H1 (cell line): ENCODE measurements around the gene TMEM114. TPM values are rescaled to one million over a fixed set of nuclear protein-coding genes. Genes with fewer than 3 reads are reported as not detected.

Experiments
- BACH1 ChIP-seq: IDR thresholded peaks from 2 replicates; pipeline ENCODE4 v1.6.1; 2012; ENCODE audit warnings: low read length, improper control_type of control experiment
- CBX5 ChIP-seq: fragments of 300-800, 300-1000 bp; sonication (generic); IDR thresholded peaks from 2 replicates; pipeline ENCODE4 v1.7.1; 2016; ENCODE audit warnings: antibody characterized with exemption, low read length, low read depth
- CBX8 ChIP-seq: fragments of 300-800, 300-1000 bp; sonication (generic); IDR thresholded peaks from 2 replicates; pipeline ENCODE4 v1.7.1; 2016; ENCODE audit warnings: low read depth, low read length, borderline replicate concordance
- GABPA ChIP-seq: IDR thresholded peaks from 2 replicates; pipeline ENCODE4 v1.6.1; 2011; ENCODE audit warnings: mild to moderate bottlenecking, low read length, moderate library complexity, borderline replicate concordance; ENCODE audit not compliant: insufficient read depth
- HDAC2 ChIP-seq, 2 experiments: fragments of 300-600 bp in 1 of 2; sonication (generic) in 1 of 2; IDR thresholded peaks; 2 replicates each; pipeline ENCODE4 v1.6.1; 2011 to 2012; ENCODE audit warnings: low read depth in 2 of 2, low read length in 2 of 2, mild to moderate bottlenecking in 2 of 2, moderate library complexity in 2 of 2, borderline replicate concordance in 1 of 2, inconsistent platforms in 1 of 2
- KDM1A ChIP-seq: fragments of 200-600, 300-600 bp; sonication (generic); IDR thresholded peaks from 2 replicates; pipeline ENCODE4 v1.7.1; 2016; ENCODE audit warnings: mild to moderate bottlenecking, low read length, borderline replicate concordance
- MAFK ChIP-seq: IDR thresholded peaks from 2 replicates; pipeline ENCODE4 v1.6.1; 2012; ENCODE audit warnings: low read depth, mild to moderate bottlenecking, improper control_type of control experiment, low read length
- RBBP5 ChIP-seq: IDR thresholded peaks from 2 replicates; pipeline ENCODE4 v1.7.1; 2012; ENCODE audit warnings: low read depth, mild to moderate bottlenecking, inconsistent platforms, low read length, moderate library complexity, borderline replicate concordance
- RXRA ChIP-seq: IDR thresholded peaks from 2 replicates; pipeline ENCODE4 v1.6.1; 2011; ENCODE audit warnings: low read depth, mild to moderate bottlenecking, low read length, moderate library complexity; ENCODE audit not compliant: insufficient read depth
- TAF7 ChIP-seq: optimal IDR thresholded peaks from 2 replicates; pipeline ENCODE3; 2011; ENCODE audit warnings: low read depth, mild to moderate bottlenecking, inconsistent platforms, low read length, moderate library complexity, borderline replicate concordance
- TBP ChIP-seq: IDR thresholded peaks from 2 replicates; pipeline ENCODE4 v1.6.1; 2011; ENCODE audit warnings: low read depth, low read length, improper control_type of control experiment
- YY1 ChIP-seq: IDR thresholded peaks from 2 replicates; pipeline ENCODE4 v1.6.1; 2011; ENCODE audit warnings: low read depth, mild to moderate bottlenecking, low read length
- polyA plus RNA-seq, 7 experiments: library from polyadenylated mRNA; depleted of rRNA in 3 of 7; stranded (reverse) in 5 of 7; unstranded in 2 of 7; fragments of >200 nt in 5 of 7; fragments of 200-250 nt in 2 of 7; gene quantifications; 1 replicate in 5 of 7; 2 replicates in 1 of 7; 4 replicates in 1 of 7; pipeline versions ENCODE4 v1.2.1 to v1.2.3, GENCODE V29; 2011 to 2013; ENCODE audit warnings: missing spikeins in 2 of 7, mixed read lengths in 2 of 7
- total RNA-seq: library from RNA; stranded (reverse); fragmentation: NEBNext Ultra II Directional; extraction: Animal tissue kit (Norgen Biotek cat#: 25700); gene quantifications from 2 replicates; pipeline ENCODE4 v1.2.1, GENCODE V29; 2021
- TF ChIP-seq, protein P1 (sequence below): IDR thresholded peaks from 2 replicates; pipeline ENCODE4 v1.6.1; 2012; ENCODE audit warnings: inconsistent platforms
- TF ChIP-seq, protein P2 (sequence below): IDR thresholded peaks from 2 replicates; pipeline ENCODE4 v1.6.1; 2011; ENCODE audit warnings: low read depth, mild to moderate bottlenecking, low read length; ENCODE audit not compliant: insufficient read depth
- TF ChIP-seq, protein P3 (sequence below): IDR thresholded peaks from 2 replicates; pipeline ENCODE4 v1.6.1; 2012; ENCODE audit warnings: low read length, inconsistent platforms
- TF ChIP-seq, protein P4 (sequence below): IDR thresholded peaks from 2 replicates; pipeline ENCODE4 v1.6.1; 2012; ENCODE audit warnings: inconsistent platforms
- TF ChIP-seq, protein P5 (sequence below): IDR thresholded peaks from 2 replicates; pipeline ENCODE4 v1.6.1; 2011; ENCODE audit warnings: low read length, improper control_type of control experiment

Gene TMEM114
- total and polyA plus RNA-seq, 2 of the 8 experiments (the other 6 are each of a cell fraction or from before 2014, with no cell fraction given), result 1.6 to 2.9 TPM

DNA sequence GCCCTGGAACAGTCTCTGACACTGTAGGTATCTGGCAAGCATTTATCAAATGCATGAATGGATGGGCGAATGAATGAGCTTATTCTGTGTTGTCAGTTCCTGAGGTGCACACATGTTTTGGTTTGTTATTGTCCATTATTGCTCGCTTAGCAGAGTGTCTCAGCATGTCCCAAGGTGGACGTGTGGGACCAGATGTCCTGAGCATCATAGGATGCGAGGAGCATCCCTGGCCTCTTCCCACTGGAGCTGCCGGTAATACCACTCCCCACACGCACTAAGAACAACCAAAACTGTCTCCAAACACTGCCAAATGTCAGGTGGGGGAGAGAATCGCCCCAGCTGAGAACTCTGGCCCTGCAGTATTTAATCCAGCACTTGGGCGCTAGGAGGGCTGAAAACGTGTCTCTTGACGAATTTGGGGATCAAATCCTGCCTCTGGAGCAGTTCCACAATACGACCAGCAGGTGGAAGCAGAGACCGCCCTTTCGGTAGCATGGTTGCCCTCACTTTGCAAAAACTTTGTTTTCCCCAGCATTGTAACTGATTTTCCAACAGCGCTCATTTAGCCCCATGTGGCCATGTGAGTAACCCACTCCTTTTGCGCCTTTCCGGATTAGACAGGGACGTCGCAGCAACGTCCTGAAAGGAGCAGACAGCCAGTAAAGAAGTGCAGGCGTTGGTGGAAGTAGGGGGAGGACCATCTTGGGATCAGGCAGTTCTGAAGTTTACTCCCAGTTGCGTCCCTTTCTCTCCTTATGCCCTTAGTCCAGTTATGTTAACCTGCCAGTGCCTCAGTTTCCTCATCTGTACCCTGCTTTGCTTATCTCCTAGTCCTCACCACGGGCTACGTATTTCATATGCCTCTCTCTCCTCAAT lies 22.7 kb downstream of the TMEM114 start (continued):
- TF ChIP-seq CBX5, result no peak
- TF ChIP-seq, protein P1, sequence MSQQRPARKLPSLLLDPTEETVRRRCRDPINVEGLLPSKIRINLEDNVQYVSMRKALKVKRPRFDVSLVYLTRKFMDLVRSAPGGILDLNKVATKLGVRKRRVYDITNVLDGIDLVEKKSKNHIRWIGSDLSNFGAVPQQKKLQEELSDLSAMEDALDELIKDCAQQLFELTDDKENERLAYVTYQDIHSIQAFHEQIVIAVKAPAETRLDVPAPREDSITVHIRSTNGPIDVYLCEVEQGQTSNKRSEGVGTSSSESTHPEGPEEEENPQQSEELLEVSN, result no peak
- no peak for TF ChIP-seq HDAC2 (IDR thresholded peaks at IDR 0.05; ENCODE audit: borderline replicate concordance in 1 of 2, low read depth in 2 of 2, low read length in 2 of 2)
- TF ChIP-seq CBX8, result no peak
- no peak for TF ChIP-seq RXRA
- TF ChIP-seq KDM1A, result no peak
- no peak for TF ChIP-seq TBP
- TF ChIP-seq BACH1, result no peak
- TF ChIP-seq TAF7, result peak; percentile 80
- TF ChIP-seq, protein P2, sequence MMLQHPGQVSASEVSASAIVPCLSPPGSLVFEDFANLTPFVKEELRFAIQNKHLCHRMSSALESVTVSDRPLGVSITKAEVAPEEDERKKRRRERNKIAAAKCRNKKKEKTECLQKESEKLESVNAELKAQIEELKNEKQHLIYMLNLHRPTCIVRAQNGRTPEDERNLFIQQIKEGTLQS, result 0 out of 2 replicates have a peak, but pooled peaks have one; percentile 28
- no peak for TF ChIP-seq RBBP5
- TF ChIP-seq, protein P3, sequence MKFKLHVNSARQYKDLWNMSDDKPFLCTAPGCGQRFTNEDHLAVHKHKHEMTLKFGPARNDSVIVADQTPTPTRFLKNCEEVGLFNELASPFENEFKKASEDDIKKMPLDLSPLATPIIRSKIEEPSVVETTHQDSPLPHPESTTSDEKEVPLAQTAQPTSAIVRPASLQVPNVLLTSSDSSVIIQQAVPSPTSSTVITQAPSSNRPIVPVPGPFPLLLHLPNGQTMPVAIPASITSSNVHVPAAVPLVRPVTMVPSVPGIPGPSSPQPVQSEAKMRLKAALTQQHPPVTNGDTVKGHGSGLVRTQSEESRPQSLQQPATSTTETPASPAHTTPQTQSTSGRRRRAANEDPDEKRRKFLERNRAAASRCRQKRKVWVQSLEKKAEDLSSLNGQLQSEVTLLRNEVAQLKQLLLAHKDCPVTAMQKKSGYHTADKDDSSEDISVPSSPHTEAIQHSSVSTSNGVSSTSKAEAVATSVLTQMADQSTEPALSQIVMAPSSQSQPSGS, result no peak
- TF ChIP-seq, protein P4, sequence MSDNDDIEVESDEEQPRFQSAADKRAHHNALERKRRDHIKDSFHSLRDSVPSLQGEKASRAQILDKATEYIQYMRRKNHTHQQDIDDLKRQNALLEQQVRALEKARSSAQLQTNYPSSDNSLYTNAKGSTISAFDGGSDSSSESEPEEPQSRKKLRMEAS, result peak; percentile 41; the same call in 1 of the 2 replicates
- no peak; the same call in 1 of the 2 replicates for TF ChIP-seq MAFK
- TF ChIP-seq YY1, result peak; percentile 58; the same call in 1 of the 2 replicates
- TF ChIP-seq, protein P5, sequence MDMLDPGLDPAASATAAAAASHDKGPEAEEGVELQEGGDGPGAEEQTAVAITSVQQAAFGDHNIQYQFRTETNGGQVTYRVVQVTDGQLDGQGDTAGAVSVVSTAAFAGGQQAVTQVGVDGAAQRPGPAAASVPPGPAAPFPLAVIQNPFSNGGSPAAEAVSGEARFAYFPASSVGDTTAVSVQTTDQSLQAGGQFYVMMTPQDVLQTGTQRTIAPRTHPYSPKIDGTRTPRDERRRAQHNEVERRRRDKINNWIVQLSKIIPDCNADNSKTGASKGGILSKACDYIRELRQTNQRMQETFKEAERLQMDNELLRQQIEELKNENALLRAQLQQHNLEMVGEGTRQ, result 0 out of 2 replicates have a peak, but pooled peaks have one; percentile 9
- TF ChIP-seq GABPA, result no peak
